ENCODE results near the gene SPC25.

The SPC25 gene

DNA sequence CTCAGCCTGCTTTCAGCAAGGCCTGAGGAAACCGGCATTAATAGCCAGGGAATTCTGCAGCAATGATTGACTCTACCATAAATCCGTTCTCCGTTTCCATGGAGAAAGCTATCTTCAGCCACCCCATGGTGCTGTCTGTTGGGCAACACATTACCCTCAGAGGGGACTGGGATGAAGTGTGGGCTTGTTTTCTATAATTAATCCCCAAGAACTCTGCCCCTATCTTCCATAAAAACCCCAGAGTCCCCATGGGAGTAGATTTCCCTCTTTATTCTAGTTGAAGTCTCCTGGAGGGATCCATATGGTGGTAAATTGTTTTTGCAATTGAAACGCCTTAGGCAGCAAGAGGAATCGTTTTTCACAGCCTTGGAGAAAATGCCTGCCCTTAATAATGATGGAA, 20.1 kb upstream of the SPC25 start:
- Histone ChIP-seq H3K36me3 (ENCODE audit: control insufficient read depth, insufficient read depth, low read length) (no peaks in the 10 kb centered on the region), H3K4me3 (replicated peaks; ENCODE audit: low read depth, low read length) (no peak overlapping the region), H3K27me3 (replicated peaks; ENCODE audit: control insufficient read depth, insufficient read depth, low read length) (no peaks in the 10 kb centered on the region; the same call in 1 of the 2 replicates)
- TF ChIP-seq, protein P1, sequence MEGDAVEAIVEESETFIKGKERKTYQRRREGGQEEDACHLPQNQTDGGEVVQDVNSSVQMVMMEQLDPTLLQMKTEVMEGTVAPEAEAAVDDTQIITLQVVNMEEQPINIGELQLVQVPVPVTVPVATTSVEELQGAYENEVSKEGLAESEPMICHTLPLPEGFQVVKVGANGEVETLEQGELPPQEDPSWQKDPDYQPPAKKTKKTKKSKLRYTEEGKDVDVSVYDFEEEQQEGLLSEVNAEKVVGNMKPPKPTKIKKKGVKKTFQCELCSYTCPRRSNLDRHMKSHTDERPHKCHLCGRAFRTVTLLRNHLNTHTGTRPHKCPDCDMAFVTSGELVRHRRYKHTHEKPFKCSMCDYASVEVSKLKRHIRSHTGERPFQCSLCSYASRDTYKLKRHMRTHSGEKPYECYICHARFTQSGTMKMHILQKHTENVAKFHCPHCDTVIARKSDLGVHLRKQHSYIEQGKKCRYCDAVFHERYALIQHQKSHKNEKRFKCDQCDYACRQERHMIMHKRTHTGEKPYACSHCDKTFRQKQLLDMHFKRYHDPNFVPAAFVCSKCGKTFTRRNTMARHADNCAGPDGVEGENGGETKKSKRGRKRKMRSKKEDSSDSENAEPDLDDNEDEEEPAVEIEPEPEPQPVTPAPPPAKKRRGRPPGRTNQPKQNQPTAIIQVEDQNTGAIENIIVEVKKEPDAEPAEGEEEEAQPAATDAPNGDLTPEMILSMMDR (IDR thresholded peaks at IDR 0.05; ENCODE audit: insufficient read depth, low read length, poor library complexity, severe bottlenecking), result no peak
- DNase-seq (ENCODE audit: extremely low read depth, insufficient read length), result no peak

DNA sequence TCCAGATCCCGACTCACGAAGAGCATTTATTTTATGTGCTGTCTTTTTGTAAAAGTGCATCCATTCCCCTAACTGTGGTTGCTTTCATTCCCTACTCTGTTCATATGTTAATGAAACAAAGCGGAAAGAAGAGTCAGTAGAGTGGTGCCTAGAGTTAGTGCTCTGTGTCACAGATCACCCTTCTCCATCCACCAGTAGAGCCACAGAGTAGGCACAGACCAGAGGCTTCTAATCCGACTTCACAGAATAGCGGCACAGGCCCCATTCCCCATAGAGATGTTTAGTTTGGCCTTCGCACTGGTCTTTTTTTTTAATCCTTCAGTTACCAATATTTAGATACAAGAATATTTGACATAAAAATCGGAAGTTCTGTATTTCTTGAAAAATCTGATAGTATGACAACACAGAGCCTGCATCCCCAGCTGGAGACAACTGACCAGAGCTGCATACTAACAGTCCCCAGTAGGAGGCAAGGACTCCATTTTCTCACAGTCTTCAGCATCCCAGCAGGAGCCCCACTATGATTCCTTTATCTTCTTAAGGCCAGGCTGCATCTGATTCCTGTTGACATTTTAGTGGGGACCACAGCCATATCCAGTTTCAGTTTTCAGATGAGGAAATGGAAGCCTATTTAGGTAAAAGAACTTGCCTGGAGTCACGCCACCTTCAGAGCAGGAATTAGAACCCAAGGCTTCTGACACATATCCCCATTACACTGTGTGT, 17.9 kb upstream of the SPC25 start:
- Histone ChIP-seq H3K36me3 (ENCODE audit: control insufficient read depth, insufficient read depth, low read length) (no peaks in the 10 kb centered on the region), H3K27me3 (replicated peaks; ENCODE audit: control insufficient read depth, insufficient read depth, low read length) (no peaks in the 10 kb centered on the region; the same call in 1 of the 2 replicates), H3K4me3 (replicated peaks; ENCODE audit: low read depth, low read length) (no peak overlapping the region)
- TF ChIP-seq, protein P1 (IDR thresholded peaks at IDR 0.05; ENCODE audit: insufficient read depth, low read length, poor library complexity, severe bottlenecking), result no peak
- DNase-seq (ENCODE audit: extremely low read depth, insufficient read length), result no peak

DNA sequence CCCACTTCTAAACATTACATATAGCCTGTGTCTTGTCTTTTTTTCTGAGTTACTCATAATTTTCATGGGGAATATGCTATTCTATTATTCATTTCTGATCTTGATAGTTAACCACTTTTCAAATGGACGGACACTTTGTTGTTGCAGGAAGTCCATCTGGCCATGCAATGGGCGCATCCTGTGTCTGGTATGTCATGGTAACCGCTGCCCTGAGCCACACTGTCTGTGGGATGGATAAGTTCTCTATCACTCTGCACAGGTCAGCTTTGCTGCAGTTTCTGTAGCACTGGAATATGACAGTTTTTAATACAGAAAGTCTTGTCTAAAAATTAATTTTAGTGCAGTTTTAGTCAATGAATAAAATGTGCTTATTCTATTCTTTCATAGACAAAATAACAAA, 14.1 kb upstream of the SPC25 start:
- DNase-seq (ENCODE audit: extremely low read depth, insufficient read length), result no peak
- TF ChIP-seq, protein P1 (IDR thresholded peaks at IDR 0.05; ENCODE audit: insufficient read depth, low read length, poor library complexity, severe bottlenecking), result no peak
- no peak overlapping the region for H3K4me3 ChIP-seq (replicated peaks; ENCODE audit: low read depth, low read length)
- H3K36me3 ChIP-seq (ENCODE audit: control insufficient read depth, insufficient read depth, low read length), result no peaks in the 10 kb centered on the region
- no peaks in the 10 kb centered on the region; the same call in 1 of the 2 replicates for H3K27me3 ChIP-seq (replicated peaks; ENCODE audit: control insufficient read depth, insufficient read depth, low read length)

DNA sequence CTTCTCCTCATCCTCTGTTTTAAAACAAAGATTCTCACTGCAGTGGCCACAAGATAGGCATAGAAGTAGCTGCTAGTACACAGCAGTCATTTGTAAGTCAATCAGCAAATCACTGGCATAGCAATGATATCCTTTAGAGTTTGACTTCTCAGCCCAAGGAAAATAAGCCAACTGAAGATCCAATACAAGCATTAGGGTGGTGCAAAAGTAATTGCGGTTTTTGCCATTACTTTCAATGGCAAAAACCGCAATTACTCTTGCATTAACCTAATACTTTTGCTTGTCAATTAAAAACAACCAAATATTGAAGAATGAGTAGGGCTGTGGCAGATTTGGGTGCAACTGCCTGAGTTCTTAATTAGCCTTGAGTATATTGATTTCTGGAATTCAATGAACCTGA, 13.7 kb upstream of the SPC25 start:
- no peak for DNase-seq (ENCODE audit: extremely low read depth, insufficient read length)
- Histone ChIP-seq H3K27me3 (replicated peaks; ENCODE audit: control insufficient read depth, insufficient read depth, low read length) (no peaks in the 10 kb centered on the region; the same call in 1 of the 2 replicates), H3K36me3 (ENCODE audit: control insufficient read depth, insufficient read depth, low read length) (no peaks in the 10 kb centered on the region), H3K4me3 (replicated peaks; ENCODE audit: low read depth, low read length) (no peak overlapping the region)
- TF ChIP-seq, protein P1 (IDR thresholded peaks at IDR 0.05; ENCODE audit: insufficient read depth, low read length, poor library complexity, severe bottlenecking), result no peak

DNA sequence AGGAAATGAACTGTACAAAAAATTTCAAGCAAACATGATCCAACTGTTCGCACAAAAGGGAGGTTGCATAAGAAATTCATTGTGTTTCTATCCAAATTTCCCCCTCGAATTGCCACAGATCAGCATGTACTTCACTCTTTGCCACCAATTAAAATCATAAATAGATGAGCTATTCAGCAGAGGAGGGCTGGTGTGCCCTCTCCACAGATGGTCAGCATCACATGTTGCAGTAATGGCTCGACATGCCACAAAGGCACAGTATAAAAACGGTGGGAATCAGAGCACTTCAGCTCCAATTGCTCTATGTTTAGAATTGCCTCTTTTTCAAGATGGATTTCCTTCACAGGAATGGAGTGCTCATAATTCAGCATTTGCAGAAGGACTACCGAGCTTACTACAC, 10.8 kb upstream of the SPC25 start, which contains the start of gene G6PC2:
Gene G6PC2, plus strand, starts transcription at position 289 of the 400 bp plus-strand sequence. Its CDS starts 41 bp downstream, at position 330.
- H3K36me3 ChIP-seq (ENCODE audit: control insufficient read depth, insufficient read depth, low read length), result no peaks in the 10 kb centered on the region
- DNase-seq (ENCODE audit: extremely low read depth, insufficient read length), result no peak

More for the DNA sequence above, 10.8 kb upstream of the SPC25 start, which contains the start of gene G6PC2:
- no peak within 1 kb of the TSS for H3K4me3 ChIP-seq (replicated peaks; ENCODE audit: low read depth, low read length)
- no peaks in the 10 kb centered on the region for H3K27me3 ChIP-seq (replicated peaks; ENCODE audit: control insufficient read depth, insufficient read depth, low read length)
- TF ChIP-seq, protein P1 (IDR thresholded peaks at IDR 0.05; ENCODE audit: insufficient read depth, low read length, poor library complexity, severe bottlenecking), result no peak

All from GM06990 (cell line).